K562 (cell line): ENCODE results near the gene TDRD9. TPM values are rescaled to one million over a fixed set of nuclear protein-coding genes. Genes with fewer than 3 reads are reported as not detected.

Experiments
- HOXB6 ChIP-seq: fragments of 250-450 bp; sonication (Bioruptor Pico); IDR thresholded peaks from 2 replicates; pipeline ENCODE4 v1.5.1; 2022; ENCODE audit warnings: mild to moderate bottlenecking, borderline replicate concordance
- MXI1 ChIP-seq: IDR thresholded peaks from 2 replicates; pipeline ENCODE4 v1.6.1; 2011; ENCODE audit warnings: low read depth, mild to moderate bottlenecking, improper control_type of control experiment, low read length
- NR1H2 ChIP-seq: sonication (generic); formaldehyde crosslinking; IDR thresholded peaks from 2 replicates; pipeline ENCODE4 v1.4.0; 2020; ENCODE audit warnings: mild to moderate bottlenecking, missing genetic modification reagents
- SRSF3 ChIP-seq: fragments of 200-400 bp; formaldehyde crosslinking; IDR thresholded peaks from 2 replicates; pipeline ENCODE4 v1.6.1; 2016; ENCODE audit warnings: mild to moderate bottlenecking, low read length, moderate library complexity; ENCODE audit not compliant: insufficient read depth
- ZNF253 ChIP-seq: fragments of 250-450 bp; sonication (Bioruptor Pico); conservative IDR thresholded peaks from 2 replicates; pipeline ENCODE4 v1.6.1; 2021; ENCODE audit warnings: mild to moderate bottlenecking
- ZZZ3 ChIP-seq: fragments of 450-650 bp; IDR thresholded peaks from 2 replicates; pipeline ENCODE4 v1.6.1; 2016; ENCODE audit warnings: antibody characterized with exemption, mild to moderate bottlenecking, moderate library complexity
- polyA plus RNA-seq, 8 experiments: library from polyadenylated mRNA; depleted of rRNA in 4 of 8; stranded (reverse) in 5 of 8; unstranded in 3 of 8; fragments of >200 nt; fragmentation: Nextera tagmentation in 2 of 8; fragmentation: Illumina TruSeq in 1 of 8; extraction: Ambion mirVana in 2 of 8; extraction: Trizol in 1 of 8; gene quantifications; 2 replicates each; pipeline versions ENCODE4 v1.2.1 to v1.2.3, GENCODE V29; 2011 to 2014; ENCODE audit warnings: inconsistent platforms in 1 of 8, missing spikeins in 1 of 8
- total RNA-seq, 7 experiments: library from RNA; depleted of rRNA in 6 of 7; stranded (reverse); fragments of >200 nt in 6 of 7; fragmentation: Illumina TruSeq in 2 of 7; extraction: Trizol in 2 of 7; gene quantifications; 2 replicates each; pipeline versions ENCODE4 v1.2.1 to v1.2.3, GENCODE V29; 2011 to 2021; ENCODE audit warnings: low replicate concordance in 1 of 7
- TF ChIP-seq, protein P1 (sequence below), 3 experiments: IDR thresholded peaks in 2 of 3; conservative IDR thresholded peaks in 1 of 3; 2 replicates each; pipeline ENCODE4 v1.5.1; 2011 to 2012; ENCODE audit warnings: low read length in 3 of 3, mild to moderate bottlenecking in 3 of 3, control low read depth in 2 of 3, improper control_type of control experiment in 1 of 3, inconsistent platforms in 1 of 3, low read depth in 1 of 3, mixed read lengths in 1 of 3, moderate library complexity in 1 of 3; ENCODE audit not compliant: insufficient read depth in 2 of 3
- TF ChIP-seq, protein P2 (sequence below): sonication (generic); formaldehyde crosslinking; IDR thresholded peaks from 2 replicates; pipeline ENCODE4 v1.4.0; 2020; ENCODE audit warnings: mild to moderate bottlenecking, missing genetic modification reagents

The TDRD9 gene
- total and polyA plus RNA-seq, 9 of the 15 experiments (the other 6 are each of a cell fraction or from before 2014, with no cell fraction given), result 0.04 to 0.14 (median 0.04) TPM; not detected in 5

DNA sequence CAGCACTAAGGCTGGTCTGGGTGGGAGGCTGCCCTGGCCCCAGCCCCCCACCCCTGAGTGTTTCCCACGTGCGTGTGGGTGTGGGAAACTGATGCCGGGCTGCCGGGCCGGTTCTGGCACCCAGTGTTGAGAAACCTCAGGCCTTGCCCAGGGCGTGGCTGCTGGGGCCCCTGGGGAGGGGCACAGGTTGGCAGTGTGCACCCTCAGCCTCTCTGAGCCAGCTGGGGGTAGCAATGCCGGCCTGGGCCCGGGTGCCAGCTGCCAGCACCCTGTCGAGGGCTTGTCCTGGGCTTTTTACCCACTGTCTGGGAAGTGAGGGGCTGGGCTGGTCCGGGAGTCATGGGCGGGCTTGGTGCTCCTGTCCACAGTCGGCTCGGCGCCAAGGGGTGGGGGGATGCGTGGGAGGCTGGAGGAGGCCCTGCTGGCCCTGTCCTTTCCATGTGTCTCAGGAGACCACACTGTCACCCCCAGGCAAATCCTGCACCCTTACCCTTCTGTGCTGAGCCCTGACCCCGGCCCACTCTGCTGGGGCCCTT lies 172.9 kb downstream of the TDRD9 start (continued):
- TF ChIP-seq, protein P1, sequence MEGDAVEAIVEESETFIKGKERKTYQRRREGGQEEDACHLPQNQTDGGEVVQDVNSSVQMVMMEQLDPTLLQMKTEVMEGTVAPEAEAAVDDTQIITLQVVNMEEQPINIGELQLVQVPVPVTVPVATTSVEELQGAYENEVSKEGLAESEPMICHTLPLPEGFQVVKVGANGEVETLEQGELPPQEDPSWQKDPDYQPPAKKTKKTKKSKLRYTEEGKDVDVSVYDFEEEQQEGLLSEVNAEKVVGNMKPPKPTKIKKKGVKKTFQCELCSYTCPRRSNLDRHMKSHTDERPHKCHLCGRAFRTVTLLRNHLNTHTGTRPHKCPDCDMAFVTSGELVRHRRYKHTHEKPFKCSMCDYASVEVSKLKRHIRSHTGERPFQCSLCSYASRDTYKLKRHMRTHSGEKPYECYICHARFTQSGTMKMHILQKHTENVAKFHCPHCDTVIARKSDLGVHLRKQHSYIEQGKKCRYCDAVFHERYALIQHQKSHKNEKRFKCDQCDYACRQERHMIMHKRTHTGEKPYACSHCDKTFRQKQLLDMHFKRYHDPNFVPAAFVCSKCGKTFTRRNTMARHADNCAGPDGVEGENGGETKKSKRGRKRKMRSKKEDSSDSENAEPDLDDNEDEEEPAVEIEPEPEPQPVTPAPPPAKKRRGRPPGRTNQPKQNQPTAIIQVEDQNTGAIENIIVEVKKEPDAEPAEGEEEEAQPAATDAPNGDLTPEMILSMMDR (IDR thresholded peaks at IDR 0.05 in 2 of 3, conservative IDR thresholded peaks at IDR 0.05 in 1 of 3; ENCODE audit: insufficient read depth in 2 of 3, low read depth in 1 of 3, low read length in 3 of 3), result no peak
- TF ChIP-seq, protein P2, sequence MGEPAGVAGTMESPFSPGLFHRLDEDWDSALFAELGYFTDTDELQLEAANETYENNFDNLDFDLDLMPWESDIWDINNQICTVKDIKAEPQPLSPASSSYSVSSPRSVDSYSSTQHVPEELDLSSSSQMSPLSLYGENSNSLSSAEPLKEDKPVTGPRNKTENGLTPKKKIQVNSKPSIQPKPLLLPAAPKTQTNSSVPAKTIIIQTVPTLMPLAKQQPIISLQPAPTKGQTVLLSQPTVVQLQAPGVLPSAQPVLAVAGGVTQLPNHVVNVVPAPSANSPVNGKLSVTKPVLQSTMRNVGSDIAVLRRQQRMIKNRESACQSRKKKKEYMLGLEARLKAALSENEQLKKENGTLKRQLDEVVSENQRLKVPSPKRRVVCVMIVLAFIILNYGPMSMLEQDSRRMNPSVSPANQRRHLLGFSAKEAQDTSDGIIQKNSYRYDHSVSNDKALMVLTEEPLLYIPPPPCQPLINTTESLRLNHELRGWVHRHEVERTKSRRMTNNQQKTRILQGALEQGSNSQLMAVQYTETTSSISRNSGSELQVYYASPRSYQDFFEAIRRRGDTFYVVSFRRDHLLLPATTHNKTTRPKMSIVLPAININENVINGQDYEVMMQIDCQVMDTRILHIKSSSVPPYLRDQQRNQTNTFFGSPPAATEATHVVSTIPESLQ (CRISPR knock-in tag), result no peak
- TF ChIP-seq SRSF3 (no peak), ZNF253 (CRISPR knock-in tag) (no peak), MXI1 (no peak), HOXB6 (CRISPR knock-in tag) (no peak), NR1H2 (CRISPR knock-in tag) (no peak), ZZZ3 (no peak)
- TF ChIP-seq, all 486 proteins: peak for 0
